ENCODE results near the gene DSCAML1.

GRCh38 chr11:117410861-117411710 is 385.9 kb downstream of the DSCAML1 start:
- TF ChIP-seq CTCF (IDR thresholded peaks at IDR 0.05; ENCODE audit: low read length): no peak
- no peak for TF ChIP-seq EZH2 (IDR thresholded peaks at IDR 0.05; ENCODE audit: borderline replicate concordance, low read length)

Data from OCI-LY1 (cell line).